Activated T-helper 1 cell treated with anti-CD3 and anti-CD28 coated beads, Interleukin-12 subunit alpha, Interleukin-12 subunit beta, Interleukin-2, Interleukin-4 antibody, amounts not matched to agents 30 ng/mL and 10 ng/mL and 1 ng/mL, durations not matched to agents 14 hours and 24 hours and 36 hours (primary cell): Measurements from ENCODE around the gene CXorf38. TPM values are rescaled to one million over a fixed set of nuclear protein-coding genes. Genes with fewer than 3 reads are reported as not detected.

ENCODE experiments used
- DNase-seq: peaks from one replicate; pipeline ENCODE4 v3.0.0; 2021; ENCODE audit warnings: low spot score
- H3K27ac Mint-ChIP-seq: one replicate; pipeline ENCODE4 v1.8.0; 2021; ENCODE audit warnings: mild to moderate bottlenecking, mixed read lengths
- H3K27me3 Mint-ChIP-seq: one replicate; pipeline ENCODE4 v1.8.0; 2022; ENCODE audit warnings: mild to moderate bottlenecking, moderate library complexity, mixed read lengths; ENCODE audit not compliant: insufficient read depth
- H3K36me3 Mint-ChIP-seq: one replicate; pipeline ENCODE4 v1.8.0; 2021; ENCODE audit warnings: low read depth, mixed read lengths
- H3K4me1 Mint-ChIP-seq: one replicate; pipeline ENCODE4 v1.8.0; 2021; ENCODE audit warnings: low read depth, mixed read lengths
- H3K4me3 Mint-ChIP-seq: one replicate; pipeline ENCODE4 v1.8.0; 2021; ENCODE audit warnings: mild to moderate bottlenecking, moderate library complexity, mixed read lengths
- H3K9me3 Mint-ChIP-seq: one replicate; pipeline ENCODE4 v1.8.0; 2021; ENCODE audit warnings: mixed read lengths
- intact Hi-C: fragments of 100-400 bp; cut with micrococcal nuclease; formaldehyde crosslinking; loops from one replicate; pipeline ENCODE4 v1.15.1; 2024
- total RNA-seq: library from RNA; stranded (reverse); gene quantifications from 2 replicates; pipeline ENCODE4 v1.2.3, GENCODE V29; 2022

Gene CXorf38, protein sequence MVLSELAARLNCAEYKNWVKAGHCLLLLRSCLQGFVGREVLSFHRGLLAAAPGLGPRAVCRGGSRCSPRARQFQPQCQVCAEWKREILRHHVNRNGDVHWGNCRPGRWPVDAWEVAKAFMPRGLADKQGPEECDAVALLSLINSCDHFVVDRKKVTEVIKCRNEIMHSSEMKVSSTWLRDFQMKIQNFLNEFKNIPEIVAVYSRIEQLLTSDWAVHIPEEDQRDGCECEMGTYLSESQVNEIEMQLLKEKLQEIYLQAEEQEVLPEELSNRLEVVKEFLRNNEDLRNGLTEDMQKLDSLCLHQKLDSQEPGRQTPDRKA
- total RNA-seq: 15.7 and 16.9 TPM in 2 replicates

DNA sequence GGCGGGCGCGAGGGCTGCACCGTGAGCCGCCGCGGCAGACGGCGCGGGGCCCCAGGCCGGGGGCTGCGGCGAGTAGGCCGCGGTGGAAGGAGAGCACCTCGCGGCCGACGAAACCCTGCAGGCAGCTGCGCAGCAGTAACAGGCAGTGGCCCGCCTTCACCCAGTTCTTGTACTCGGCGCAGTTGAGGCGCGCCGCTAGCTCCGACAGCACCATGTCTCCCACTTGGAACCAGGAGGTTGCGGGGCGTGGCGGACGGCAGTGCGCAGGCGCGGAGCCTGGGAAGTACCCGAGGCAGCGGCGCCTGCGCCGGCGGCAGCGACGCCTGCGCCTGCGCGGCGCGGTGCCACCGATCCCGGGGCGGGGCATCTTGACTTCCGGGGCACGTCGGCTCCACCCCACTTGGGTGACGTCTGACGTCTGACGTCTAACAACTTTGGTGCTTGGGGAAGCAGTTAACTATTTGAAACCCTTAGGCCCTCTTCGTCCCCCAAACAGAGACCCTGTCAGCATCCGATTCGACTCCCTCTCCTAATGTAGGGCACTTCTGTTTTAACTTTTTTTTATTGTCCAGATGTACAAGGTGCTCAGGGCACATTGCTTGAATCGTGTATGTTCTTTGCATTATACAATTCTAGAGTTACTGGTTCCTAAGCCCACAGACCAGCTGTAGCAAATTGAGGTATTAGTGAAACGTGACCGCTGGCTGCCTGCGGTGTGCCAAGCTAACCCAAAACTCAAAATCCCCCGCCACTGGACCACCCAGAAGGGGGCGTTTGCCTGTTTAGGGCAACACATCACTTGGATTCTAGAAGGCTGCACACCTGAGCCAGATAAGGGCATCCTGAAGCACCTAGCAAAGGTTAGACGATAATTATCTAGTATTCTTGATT, at the start of gene CXorf38:
Gene CXorf38 (minus strand): TSS at position 255 of the 891 bp plus-strand sequence. CDS start 41 bp downstream, at position 214.
- Mint-ChIP-seq H3K9me3 (no peaks in the 10 kb centered on the region), H3K36me3 (peaks cover 12% of the 10 kb centered on the region), H3K27ac (peak within 1 kb of the TSS; percentile 94), H3K4me3 (peak within 1 kb of the TSS; percentile 97), H3K27me3 (no peaks in the 10 kb centered on the region), H3K4me1 (peaks cover 28% of the 10 kb centered on the region)
- intact Hi-C loops: loop anchor here (1.0 to 5.0 kb wide), 4 partner anchors 67 to 690 kb away; partner anchors contain the start of genes ATP6AP2, MED14 and USP9X
- DNase-seq: peak; percentile 85

DNA sequence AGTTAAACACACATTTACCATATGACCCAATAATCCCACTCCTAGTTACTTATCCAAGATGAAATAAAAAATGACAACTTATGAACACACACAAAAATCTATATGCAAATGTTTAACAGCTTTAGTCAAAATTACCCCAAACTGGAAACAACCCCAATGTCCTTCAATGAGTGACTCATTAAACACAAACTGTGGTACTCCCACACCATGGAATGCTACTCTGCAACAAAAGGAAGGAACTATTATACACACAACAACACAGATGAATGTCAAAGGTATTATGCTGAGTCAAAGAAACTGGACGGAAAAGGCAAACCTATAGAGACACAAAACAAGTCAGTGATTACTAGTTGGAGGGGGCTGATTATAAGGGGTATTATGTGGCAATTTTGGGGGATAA, 47.4 kb upstream of the CXorf38 start:
- no peaks in the 10 kb centered on the region for H3K9me3 Mint-ChIP-seq
- H3K4me1 Mint-ChIP-seq: peaks cover 8% of the 10 kb centered on the region
- intact Hi-C loops: no loop called here
- H3K27me3 Mint-ChIP-seq: no peaks in the 10 kb centered on the region
- DNase-seq: no peak
- H3K36me3 Mint-ChIP-seq: peaks cover 18% of the 10 kb centered on the region
- no peak overlapping the region for H3K4me3 Mint-ChIP-seq
- H3K27ac Mint-ChIP-seq: no peak overlapping the region

DNA sequence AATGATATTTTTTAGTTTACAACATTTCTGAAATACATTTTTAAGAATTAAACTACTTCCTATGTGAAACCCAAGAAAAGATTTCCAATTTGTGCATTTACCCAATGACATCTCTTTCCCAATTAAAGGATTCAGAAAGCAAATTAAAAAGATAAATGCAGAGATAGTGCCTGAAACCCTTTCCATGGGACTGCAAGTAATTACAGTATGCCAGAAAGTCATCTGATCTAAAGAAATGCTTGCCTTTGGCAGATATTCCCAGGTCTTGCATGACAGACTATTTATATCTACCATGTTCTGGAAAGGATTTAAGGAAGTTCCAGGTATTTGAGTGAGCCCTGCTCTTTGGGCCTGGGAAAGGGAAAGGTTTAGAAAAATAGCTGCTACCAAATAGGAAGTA, 41.6 kb upstream of the CXorf38 start:
- H3K4me3 Mint-ChIP-seq: no peak overlapping the region
- intact Hi-C loops: no loop called here

DNA sequence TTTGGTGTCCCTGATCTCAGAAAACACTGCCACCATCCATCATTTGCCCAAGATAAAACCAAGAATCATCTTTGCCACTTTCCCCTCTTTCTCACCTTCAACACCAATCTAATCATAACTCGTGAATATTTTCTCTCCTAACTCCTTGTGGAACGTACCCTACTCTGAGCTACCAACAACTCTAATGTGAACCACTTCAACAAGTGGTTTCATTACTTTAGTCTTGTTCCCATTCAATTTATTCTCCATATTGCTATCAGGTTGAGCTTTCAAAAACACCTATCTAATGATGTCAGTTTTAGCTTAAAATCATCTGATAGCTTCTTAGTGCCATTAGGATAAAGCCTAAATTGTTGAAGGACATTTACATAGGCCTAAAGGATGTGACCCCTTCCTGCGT, 39.8 kb upstream of the CXorf38 start:
- Mint-ChIP-seq H3K27ac (no peak overlapping the region), H3K27me3 (no peaks in the 10 kb centered on the region), H3K4me1 (peaks cover 14% of the 10 kb centered on the region), H3K4me3 (no peak overlapping the region), H3K36me3 (peaks cover 17% of the 10 kb centered on the region), H3K9me3 (no peaks in the 10 kb centered on the region)
- no peak for DNase-seq
- intact Hi-C loops: no loop called here

More for the DNA sequence above, 41.6 kb upstream of the CXorf38 start:
- Mint-ChIP-seq H3K27ac (no peak overlapping the region), H3K27me3 (no peaks in the 10 kb centered on the region), H3K4me1 (peaks cover 14% of the 10 kb centered on the region), H3K9me3 (no peaks in the 10 kb centered on the region), H3K36me3 (peaks cover 19% of the 10 kb centered on the region)
- no peak for DNase-seq

DNA sequence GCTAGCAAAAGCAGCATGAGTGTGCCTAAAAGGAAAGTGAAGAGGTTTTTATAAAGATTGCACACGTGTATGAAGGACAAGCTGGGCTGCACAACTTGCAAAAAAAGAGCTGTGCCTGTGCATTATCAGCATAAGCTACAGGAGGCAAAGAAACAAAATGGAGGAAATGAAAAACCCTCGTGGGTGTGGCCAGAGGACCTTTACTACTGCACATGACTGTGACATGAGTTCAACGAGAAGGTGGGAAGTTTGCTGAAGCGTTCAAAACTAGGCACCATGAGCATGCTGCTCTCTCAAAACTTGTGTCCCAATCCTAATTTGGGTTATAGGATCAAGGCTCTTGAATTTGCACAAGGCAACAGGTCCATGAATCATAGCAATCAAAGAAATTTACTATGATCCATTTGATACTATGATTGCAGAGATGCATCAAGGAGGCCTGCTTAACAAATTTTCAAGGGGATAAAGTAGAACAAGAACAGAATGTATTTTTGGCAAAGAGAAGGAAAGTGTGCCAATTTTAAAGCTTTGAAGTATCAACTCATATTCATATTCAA, 38.1 kb upstream of the CXorf38 start:
- Mint-ChIP-seq H3K4me3 (no peak overlapping the region), H3K36me3 (peaks cover 17% of the 10 kb centered on the region), H3K27me3 (no peaks in the 10 kb centered on the region), H3K27ac (no peak overlapping the region), H3K4me1 (peaks cover 14% of the 10 kb centered on the region), H3K9me3 (no peaks in the 10 kb centered on the region)
- DNase-seq: no peak
- intact Hi-C loops: no loop called here

DNA sequence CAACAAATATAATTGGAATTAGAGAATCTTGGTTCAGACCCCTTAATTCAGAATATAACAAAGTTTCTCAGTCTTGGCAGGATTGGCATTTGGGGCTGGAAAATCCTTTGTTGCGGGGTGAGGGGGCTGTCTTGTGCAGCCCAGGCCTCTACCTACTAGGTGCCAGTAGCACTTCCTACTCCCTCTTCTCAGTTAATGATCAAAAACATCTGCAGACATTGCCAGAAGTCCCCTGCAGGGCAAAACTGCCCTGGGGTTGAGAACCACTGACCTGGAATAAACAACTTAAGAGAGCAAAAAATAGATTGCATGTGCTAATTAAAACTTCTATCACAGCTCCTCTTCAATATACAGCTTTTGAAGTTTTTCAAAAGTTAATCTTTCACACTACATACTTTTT, 36.7 kb upstream of the CXorf38 start:
- Mint-ChIP-seq H3K9me3 (no peaks in the 10 kb centered on the region), H3K4me3 (no peak overlapping the region), H3K36me3 (peaks cover 17% of the 10 kb centered on the region), H3K27me3 (no peaks in the 10 kb centered on the region), H3K4me1 (peaks cover 14% of the 10 kb centered on the region), H3K27ac (no peak overlapping the region)
- intact Hi-C loops: no loop called here
- DNase-seq: no peak

DNA sequence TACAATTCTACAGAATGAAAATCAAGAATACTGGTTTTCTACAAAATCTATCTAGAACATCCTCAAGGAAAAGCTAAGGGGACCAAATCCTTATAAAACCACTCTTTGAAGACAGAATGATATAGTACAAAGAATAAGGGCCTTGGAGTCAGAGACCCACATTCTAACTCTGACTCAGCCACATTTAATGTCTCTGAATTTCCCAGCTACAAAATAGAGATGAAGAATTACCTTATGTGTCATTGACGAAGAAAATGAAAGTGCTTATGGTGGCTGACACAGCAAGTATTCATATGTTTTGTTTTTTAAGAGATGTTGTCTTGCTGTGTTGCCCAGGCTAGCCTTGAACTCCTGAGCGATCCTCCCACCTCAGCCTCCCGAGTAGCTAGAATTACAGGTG, 35.9 kb upstream of the CXorf38 start:
- intact Hi-C loops: no loop called here
- no peaks in the 10 kb centered on the region for H3K27me3 Mint-ChIP-seq
- no peak overlapping the region for H3K27ac Mint-ChIP-seq
- no peak for DNase-seq
- no peak overlapping the region for H3K4me3 Mint-ChIP-seq
- peaks cover 14% of the 10 kb centered on the region for H3K4me1 Mint-ChIP-seq
- H3K36me3 Mint-ChIP-seq: peaks cover 15% of the 10 kb centered on the region
- H3K9me3 Mint-ChIP-seq: no peaks in the 10 kb centered on the region

DNA sequence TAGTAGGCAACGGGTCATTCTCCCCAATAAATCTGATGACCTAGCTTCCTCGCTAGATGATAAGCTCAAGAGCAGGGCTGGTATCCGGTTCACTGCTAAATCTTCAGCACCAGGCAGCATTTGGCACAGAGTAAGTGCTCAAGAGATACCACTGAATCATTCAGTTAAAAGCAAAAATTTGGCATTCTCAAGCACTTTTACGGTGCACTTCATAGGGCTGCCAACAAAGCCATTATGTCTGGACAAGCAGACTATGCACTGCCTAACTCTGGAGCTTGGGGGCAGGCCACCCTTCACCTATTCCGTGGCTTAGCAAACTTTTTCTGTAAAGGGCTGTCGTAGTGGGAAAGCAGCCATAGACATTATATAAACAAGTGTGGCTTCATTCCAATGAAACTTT, 23.8 kb upstream of the CXorf38 start:
- no peak overlapping the region for H3K4me3 Mint-ChIP-seq
- no peaks in the 10 kb centered on the region for H3K9me3 Mint-ChIP-seq
- no peak for DNase-seq
- no peak overlapping the region for H3K27ac Mint-ChIP-seq
- H3K27me3 Mint-ChIP-seq: no peaks in the 10 kb centered on the region
- peaks cover 27% of the 10 kb centered on the region for H3K36me3 Mint-ChIP-seq
- intact Hi-C loops: no loop called here
- no peaks in the 10 kb centered on the region for H3K4me1 Mint-ChIP-seq

DNA sequence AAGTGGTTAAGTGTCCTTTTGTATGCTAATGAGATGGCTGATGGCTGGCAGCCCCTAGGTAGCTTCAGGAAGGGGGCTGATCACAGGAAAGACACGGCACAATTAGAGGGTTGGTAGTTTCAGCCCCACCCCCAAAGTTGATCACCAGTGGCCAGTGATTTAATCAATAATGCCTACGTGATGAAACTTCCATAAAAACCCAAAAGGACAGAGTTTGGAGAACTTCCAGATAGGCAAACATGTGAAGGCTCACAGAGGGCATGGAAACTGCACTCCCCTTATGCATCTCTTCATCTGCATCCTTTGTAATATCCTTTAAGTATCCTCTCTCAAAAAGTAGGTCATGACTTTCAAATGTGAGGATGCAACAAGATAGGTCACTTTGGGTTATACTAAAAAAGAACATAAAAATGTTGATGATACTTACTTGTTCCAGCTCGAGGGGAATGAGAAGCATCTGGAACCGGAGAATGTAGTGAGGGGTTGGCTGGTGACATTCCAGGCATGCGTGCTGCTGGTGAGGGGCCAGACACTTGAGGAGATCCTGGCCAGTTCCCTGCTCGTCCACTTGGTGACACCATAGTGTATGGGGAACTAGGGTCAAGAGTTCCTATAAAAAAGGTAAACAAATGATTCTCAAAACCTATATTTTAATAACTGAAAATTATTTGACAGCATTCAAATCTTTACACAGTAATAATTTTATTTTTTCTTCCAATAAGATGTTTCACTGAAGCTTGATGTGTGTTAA, 16.7 kb upstream of the CXorf38 start:
- no peak overlapping the region for H3K4me3 Mint-ChIP-seq
- no peak for DNase-seq
- no peaks in the 10 kb centered on the region for H3K4me1 Mint-ChIP-seq
- H3K27ac Mint-ChIP-seq: no peak overlapping the region
- intact Hi-C loops: no loop called here
- peaks cover 26% of the 10 kb centered on the region for H3K36me3 Mint-ChIP-seq
- no peaks in the 10 kb centered on the region for H3K27me3 Mint-ChIP-seq
- H3K9me3 Mint-ChIP-seq: no peaks in the 10 kb centered on the region

DNA sequence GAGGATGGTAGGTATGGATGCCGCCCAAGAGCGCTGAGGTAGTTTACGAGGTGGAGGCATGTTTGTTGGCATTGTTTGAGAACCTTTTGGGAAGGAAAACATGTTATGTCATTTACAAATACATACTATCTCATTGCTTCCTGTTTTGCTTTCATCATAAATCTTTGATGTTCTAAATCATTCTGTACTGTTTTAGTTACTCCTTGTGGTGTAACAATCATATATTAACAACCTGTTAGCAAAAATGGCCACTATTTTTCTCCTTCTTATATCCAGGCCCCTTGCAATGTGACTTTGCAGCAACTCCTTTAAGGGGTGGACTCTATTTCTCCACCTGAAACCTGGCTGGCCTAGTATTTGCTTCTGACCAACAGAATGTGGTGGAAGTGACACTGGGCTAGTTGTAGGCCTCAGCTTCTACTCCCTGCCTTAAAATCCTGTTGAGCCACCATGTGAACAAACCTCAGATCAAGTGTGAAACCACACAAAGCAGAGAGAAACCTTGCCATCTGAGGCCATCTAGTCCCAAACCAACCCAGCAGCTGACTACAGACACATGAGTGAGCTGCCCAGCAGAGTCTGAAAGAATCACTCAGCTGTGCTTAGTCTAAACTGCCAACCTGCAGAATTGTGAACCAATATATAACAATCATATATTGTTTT, 15.8 kb upstream of the CXorf38 start:
- no peak overlapping the region for H3K4me3 Mint-ChIP-seq
- H3K9me3 Mint-ChIP-seq: no peaks in the 10 kb centered on the region
- intact Hi-C loops: no loop called here
- no peaks in the 10 kb centered on the region for H3K27me3 Mint-ChIP-seq
- no peaks in the 10 kb centered on the region for H3K4me1 Mint-ChIP-seq
- DNase-seq: no peak
- H3K27ac Mint-ChIP-seq: no peak overlapping the region
- peaks cover 26% of the 10 kb centered on the region for H3K36me3 Mint-ChIP-seq

DNA sequence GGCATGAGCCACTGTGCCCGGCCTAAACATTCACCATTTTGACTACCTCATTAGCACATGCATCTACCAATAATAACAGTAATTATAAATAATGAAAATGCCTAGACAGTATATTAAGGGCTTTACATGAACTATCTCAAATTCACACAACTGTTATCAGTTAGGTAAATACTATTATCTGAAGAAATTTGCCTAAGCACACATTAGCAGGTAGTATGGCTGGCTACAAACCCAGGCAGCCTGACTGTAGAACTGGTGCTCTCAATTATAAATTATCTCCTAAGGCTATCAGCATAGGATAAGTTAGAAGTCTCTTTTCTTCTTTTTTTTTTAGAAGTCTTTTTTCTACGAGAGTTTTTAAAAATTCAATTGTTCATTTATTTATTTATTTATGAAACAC, 14.1 kb upstream of the CXorf38 start:
- DNase-seq: no peak
- Mint-ChIP-seq H3K9me3 (no peaks in the 10 kb centered on the region), H3K27me3 (no peaks in the 10 kb centered on the region), H3K27ac (no peak overlapping the region), H3K36me3 (peaks cover 16% of the 10 kb centered on the region), H3K4me1 (no peaks in the 10 kb centered on the region), H3K4me3 (no peak overlapping the region)
- intact Hi-C loops: no loop called here

DNA sequence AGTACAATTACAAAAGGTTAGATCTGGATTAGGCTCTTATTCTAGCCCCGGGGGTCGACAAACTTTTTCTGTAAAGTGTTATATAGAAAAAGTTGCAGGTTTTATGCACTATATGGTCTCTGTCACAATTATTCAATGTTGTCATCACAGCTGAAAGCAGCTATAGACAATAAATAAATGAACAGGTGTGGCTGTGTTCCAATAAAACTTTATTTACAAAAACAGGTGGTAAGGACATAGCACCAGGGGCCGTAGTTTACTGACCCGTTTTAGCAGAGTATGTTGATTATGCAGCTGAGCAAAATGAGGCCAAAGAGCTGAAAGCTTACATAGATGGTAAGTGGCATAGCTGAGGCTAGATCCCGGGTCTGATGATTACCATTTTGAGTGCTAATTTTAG, 13.0 kb upstream of the CXorf38 start:
- intact Hi-C loops: no loop called here
- H3K4me3 Mint-ChIP-seq: no peak overlapping the region
- no peaks in the 10 kb centered on the region for H3K9me3 Mint-ChIP-seq
- H3K27me3 Mint-ChIP-seq: no peaks in the 10 kb centered on the region
- peaks cover 13% of the 10 kb centered on the region for H3K36me3 Mint-ChIP-seq
- H3K4me1 Mint-ChIP-seq: no peaks in the 10 kb centered on the region
- no peak for DNase-seq
- H3K27ac Mint-ChIP-seq: no peak overlapping the region
